ENCODE data around the gene SIL1. TPM values are rescaled to one million over a fixed set of nuclear protein-coding genes. Genes with fewer than 3 reads are reported as not detected.

The SIL1 gene
- total RNA-seq, 1 donor from 2014 or later, result 31.1 TPM

- H3K4me3 Mint-ChIP-seq, result no peak overlapping the region
- intact Hi-C loops (cut with micrococcal nuclease), result no loop called here
- no peaks in the 10 kb centered on the region for H3K36me3 Mint-ChIP-seq (ENCODE audit: low read depth)
- peaks cover 12% of the 10 kb centered on the region for H3K4me1 Mint-ChIP-seq
- no peak for DNase-seq
- H3K27ac Mint-ChIP-seq, result no peak overlapping the region
- no peaks in the 10 kb centered on the region for H3K9me3 Mint-ChIP-seq
- no peaks in the 10 kb centered on the region for H3K27me3 Mint-ChIP-seq
Observed at GRCh38 chr5:138950421-138951031, 247.6 kb downstream of the SIL1 start.

- DNase-seq, result no peak
Observed at GRCh38 chr5:138949988-138950387, 248.2 kb downstream of the SIL1 start.

GRCh38 chr5:138949223-138949574 is 249.0 kb downstream of the SIL1 start:
- no peaks in the 10 kb centered on the region for H3K36me3 Mint-ChIP-seq (ENCODE audit: low read depth)
- no peaks in the 10 kb centered on the region for H3K27me3 Mint-ChIP-seq
- intact Hi-C loops (cut with micrococcal nuclease), result no loop called here
- DNase-seq, result no peak
- H3K4me3 Mint-ChIP-seq, result no peak overlapping the region
- H3K9me3 Mint-ChIP-seq, result no peaks in the 10 kb centered on the region
- no peak overlapping the region for H3K27ac Mint-ChIP-seq
- H3K4me1 Mint-ChIP-seq, result peaks cover 12% of the 10 kb centered on the region

More at GRCh38 chr5:138949988-138950387, 248.2 kb downstream of the SIL1 start:
- no peak overlapping the region for H3K27ac Mint-ChIP-seq
- no peaks in the 10 kb centered on the region for H3K27me3 Mint-ChIP-seq
- no peak overlapping the region for H3K4me3 Mint-ChIP-seq
- intact Hi-C loops (cut with micrococcal nuclease), result no loop called here
- H3K4me1 Mint-ChIP-seq, result peaks cover 12% of the 10 kb centered on the region
- H3K9me3 Mint-ChIP-seq, result no peaks in the 10 kb centered on the region
- no peaks in the 10 kb centered on the region for H3K36me3 Mint-ChIP-seq (ENCODE audit: low read depth)

GRCh38 chr5:138948471-138949222 is 249.5 kb downstream of the SIL1 start:
- intact Hi-C loops (cut with micrococcal nuclease), result no loop called here
- Mint-ChIP-seq H3K27me3 (no peaks in the 10 kb centered on the region), H3K4me3 (no peak overlapping the region), H3K36me3 (ENCODE audit: low read depth) (no peaks in the 10 kb centered on the region), H3K27ac (no peak overlapping the region), H3K9me3 (no peaks in the 10 kb centered on the region), H3K4me1 (peaks cover 14% of the 10 kb centered on the region)
- no peak for DNase-seq

GRCh38 chr5:138947780-138948179 is 250.4 kb downstream of the SIL1 start:
- Mint-ChIP-seq H3K4me1 (peaks cover 6% of the 10 kb centered on the region), H3K27ac (no peak overlapping the region)
- intact Hi-C loops (cut with micrococcal nuclease), result no loop called here

GRCh38 chr5:138946831-138947560 is 251.2 kb downstream of the SIL1 start:
- no peaks in the 10 kb centered on the region for H3K36me3 Mint-ChIP-seq (ENCODE audit: low read depth)
- intact Hi-C loops (cut with micrococcal nuclease), result no loop called here
- H3K4me1 Mint-ChIP-seq, result peaks cover 6% of the 10 kb centered on the region
- no peaks in the 10 kb centered on the region for H3K9me3 Mint-ChIP-seq
- no peak overlapping the region for H3K4me3 Mint-ChIP-seq
- DNase-seq, result no peak
- no peak overlapping the region for H3K27ac Mint-ChIP-seq
- H3K27me3 Mint-ChIP-seq, result no peaks in the 10 kb centered on the region

More at GRCh38 chr5:138947780-138948179, 250.4 kb downstream of the SIL1 start:
- no peak overlapping the region for H3K4me3 Mint-ChIP-seq
- H3K9me3 Mint-ChIP-seq, result no peaks in the 10 kb centered on the region
- no peaks in the 10 kb centered on the region for H3K27me3 Mint-ChIP-seq
- DNase-seq, result no peak
- H3K36me3 Mint-ChIP-seq (ENCODE audit: low read depth), result no peaks in the 10 kb centered on the region

GRCh38 chr5:138946241-138946623 is 251.9 kb downstream of the SIL1 start:
- H3K27me3 Mint-ChIP-seq, result no peaks in the 10 kb centered on the region
- no peak for DNase-seq
- intact Hi-C loops (cut with micrococcal nuclease), result no loop called here
- no peak overlapping the region for H3K27ac Mint-ChIP-seq
- no peaks in the 10 kb centered on the region for H3K36me3 Mint-ChIP-seq (ENCODE audit: low read depth)
- no peaks in the 10 kb centered on the region for H3K9me3 Mint-ChIP-seq
- no peak overlapping the region for H3K4me3 Mint-ChIP-seq
- peaks cover 6% of the 10 kb centered on the region for H3K4me1 Mint-ChIP-seq

GRCh38 chr5:138945421-138946240 is 252.5 kb downstream of the SIL1 start:
- H3K27ac Mint-ChIP-seq, result no peak overlapping the region
- no peaks in the 10 kb centered on the region for H3K9me3 Mint-ChIP-seq
- intact Hi-C loops (cut with micrococcal nuclease), result no loop called here
- H3K27me3 Mint-ChIP-seq, result no peaks in the 10 kb centered on the region
- no peaks in the 10 kb centered on the region for H3K36me3 Mint-ChIP-seq (ENCODE audit: low read depth)
- peaks cover 10% of the 10 kb centered on the region for H3K4me1 Mint-ChIP-seq
- no peak overlapping the region for H3K4me3 Mint-ChIP-seq
- DNase-seq, result no peak

- Mint-ChIP-seq H3K4me1 (peaks cover 11% of the 10 kb centered on the region), H3K9me3 (no peaks in the 10 kb centered on the region), H3K36me3 (ENCODE audit: low read depth) (no peaks in the 10 kb centered on the region), H3K27me3 (no peaks in the 10 kb centered on the region), H3K4me3 (no peak overlapping the region), H3K27ac (no peak overlapping the region)
- intact Hi-C loops (cut with micrococcal nuclease), result no loop called here
- DNase-seq, result no peak
Observed at GRCh38 chr5:138944527-138945322, 253.4 kb downstream of the SIL1 start.

GRCh38 chr5:138943599-138944173 is 254.5 kb downstream of the SIL1 start:
- intact Hi-C loops (cut with micrococcal nuclease), result no loop called here
- Mint-ChIP-seq H3K4me1 (peaks cover 13% of the 10 kb centered on the region), H3K36me3 (ENCODE audit: low read depth) (no peaks in the 10 kb centered on the region), H3K9me3 (no peaks in the 10 kb centered on the region), H3K4me3 (no peak overlapping the region), H3K27me3 (no peaks in the 10 kb centered on the region), H3K27ac (no peak overlapping the region)
- DNase-seq, result no peak

- DNase-seq, result no peak
- H3K27me3 Mint-ChIP-seq, result no peaks in the 10 kb centered on the region
- no peaks in the 10 kb centered on the region for H3K9me3 Mint-ChIP-seq
- H3K27ac Mint-ChIP-seq, result no peak overlapping the region
- intact Hi-C loops (cut with micrococcal nuclease), result no loop called here
- H3K4me1 Mint-ChIP-seq, result peaks cover 17% of the 10 kb centered on the region
- H3K36me3 Mint-ChIP-seq (ENCODE audit: low read depth), result no peaks in the 10 kb centered on the region
- no peak overlapping the region for H3K4me3 Mint-ChIP-seq
Observed at GRCh38 chr5:138942861-138943260, 255.3 kb downstream of the SIL1 start.

- H3K27ac Mint-ChIP-seq, result no peak overlapping the region
- H3K27me3 Mint-ChIP-seq, result no peaks in the 10 kb centered on the region
- H3K4me3 Mint-ChIP-seq, result no peak overlapping the region
- peaks cover 17% of the 10 kb centered on the region for H3K4me1 Mint-ChIP-seq
- no peak for DNase-seq
- intact Hi-C loops (cut with micrococcal nuclease), result no loop called here
- H3K9me3 Mint-ChIP-seq, result no peaks in the 10 kb centered on the region
- H3K36me3 Mint-ChIP-seq (ENCODE audit: low read depth), result no peaks in the 10 kb centered on the region
Observed at GRCh38 chr5:138942066-138942465, 256.1 kb downstream of the SIL1 start.

GRCh38 chr5:138938526-138938925 is 259.6 kb downstream of the SIL1 start:
- Mint-ChIP-seq H3K27me3 (no peaks in the 10 kb centered on the region), H3K4me3 (no peak overlapping the region), H3K27ac (no peak overlapping the region), H3K4me1 (peaks cover 11% of the 10 kb centered on the region), H3K9me3 (no peaks in the 10 kb centered on the region), H3K36me3 (ENCODE audit: low read depth) (peaks cover 1% of the 10 kb centered on the region)
- intact Hi-C loops (cut with micrococcal nuclease), result no loop called here
- no peak for DNase-seq
